HEK293 (cell line): ENCODE data around the gene GPATCH4.

Experiments
- EGR2 ChIP-seq: fragments of 450-650 bp; formaldehyde crosslinking; IDR thresholded peaks from 2 replicates; pipeline ENCODE4 v1.5.1; 2016; ENCODE audit warnings: low read depth, missing biosample characterization, missing genetic modification characterization
- GLI2 ChIP-seq: fragments of 450-650 bp; formaldehyde crosslinking; IDR thresholded peaks from 2 replicates; pipeline ENCODE4; 2017; ENCODE audit warnings: missing biosample characterization, missing genetic modification characterization, low read depth, borderline replicate concordance
- PRDM1 ChIP-seq: fragments of 450-650 bp; formaldehyde crosslinking; IDR thresholded peaks from 2 replicates; pipeline ENCODE4; 2016; ENCODE audit warnings: missing biosample characterization, missing genetic modification characterization
- REPIN1 ChIP-seq: fragments of 450-650 bp; formaldehyde crosslinking; IDR thresholded peaks from 2 replicates; pipeline ENCODE4 v1.5.1; 2017; ENCODE audit warnings: missing biosample characterization, missing genetic modification characterization, low read depth
- SCRT2 ChIP-seq: fragments of 450-650 bp; formaldehyde crosslinking; IDR thresholded peaks from 2 replicates; pipeline ENCODE4 v1.5.1; 2016; ENCODE audit warnings: missing biosample characterization, missing genetic modification characterization
- SP2 ChIP-seq: fragments of 450-650 bp; formaldehyde crosslinking; IDR thresholded peaks from 2 replicates; pipeline ENCODE4 v1.5.1; 2016; ENCODE audit warnings: missing biosample characterization, missing genetic modification characterization
- SP3 ChIP-seq: fragments of 450-650 bp; formaldehyde crosslinking; IDR thresholded peaks from 2 replicates; pipeline ENCODE4 v1.5.1; 2016; ENCODE audit warnings: missing biosample characterization, missing genetic modification characterization
- ZBTB7A ChIP-seq: fragments of 450-650 bp; formaldehyde crosslinking; IDR thresholded peaks from 2 replicates; pipeline ENCODE4 v1.5.1; 2016; ENCODE audit warnings: low read depth, missing biosample characterization, missing genetic modification characterization
- ZBTB8A ChIP-seq: fragments of 450-650 bp; formaldehyde crosslinking; IDR thresholded peaks from 2 replicates; pipeline ENCODE4 v1.5.1; 2016; ENCODE audit warnings: missing biosample characterization, missing genetic modification characterization
- ZIC2 ChIP-seq: fragments of 450-650 bp; formaldehyde crosslinking; IDR thresholded peaks from 2 replicates; pipeline ENCODE4 v1.5.1; 2016; ENCODE audit warnings: missing biosample characterization, missing genetic modification characterization
- ZNF112 ChIP-seq: fragments of 450-650 bp; formaldehyde crosslinking; IDR thresholded peaks from 2 replicates; pipeline ENCODE4 v1.5.0; 2017; ENCODE audit warnings: missing biosample characterization, missing genetic modification characterization
- ZNF121 ChIP-seq: fragments of 450-650 bp; formaldehyde crosslinking; IDR thresholded peaks from 2 replicates; pipeline ENCODE4 v1.5.1; 2016; ENCODE audit warnings: missing biosample characterization, missing genetic modification characterization
- ZNF146 ChIP-seq: fragments of 450-650 bp; formaldehyde crosslinking; IDR thresholded peaks from 2 replicates; pipeline ENCODE4 v1.5.1; 2016; ENCODE audit warnings: missing biosample characterization, missing genetic modification characterization
- ZNF155 ChIP-seq: fragments of 450-650 bp; formaldehyde crosslinking; IDR thresholded peaks from 2 replicates; pipeline ENCODE4 v1.5.1; 2016; ENCODE audit warnings: missing biosample characterization, missing genetic modification characterization
- ZNF16 ChIP-seq: fragments of 450-650 bp; formaldehyde crosslinking; IDR thresholded peaks from 2 replicates; pipeline ENCODE4 v1.5.1; 2016; ENCODE audit warnings: low read depth, missing biosample characterization, missing genetic modification characterization
- ZNF169 ChIP-seq: fragments of 450-650 bp; formaldehyde crosslinking; IDR thresholded peaks from 2 replicates; pipeline ENCODE4 v1.5.1; 2016; ENCODE audit warnings: missing biosample characterization, missing genetic modification characterization
- ZNF2 ChIP-seq: fragments of 450-650 bp; formaldehyde crosslinking; IDR thresholded peaks from 2 replicates; pipeline ENCODE4 v1.5.1; 2016; ENCODE audit warnings: missing biosample characterization, missing genetic modification characterization
- ZNF354C ChIP-seq: fragments of 450-650 bp; formaldehyde crosslinking; IDR thresholded peaks from 2 replicates; pipeline ENCODE4 v1.5.1; 2016; ENCODE audit warnings: missing biosample characterization, missing genetic modification characterization, low read depth, borderline replicate concordance
- ZNF366 ChIP-seq: fragments of 450-650 bp; formaldehyde crosslinking; conservative IDR thresholded peaks from 2 replicates; pipeline ENCODE4 v1.5.1; 2016; ENCODE audit warnings: missing biosample characterization, missing genetic modification characterization
- ZNF473 ChIP-seq: fragments of 450-650 bp; formaldehyde crosslinking; IDR thresholded peaks from 2 replicates; pipeline ENCODE4 v1.5.1; 2017; ENCODE audit warnings: missing biosample characterization, missing genetic modification characterization
- ZNF48 ChIP-seq: fragments of 450-650 bp; formaldehyde crosslinking; IDR thresholded peaks from 2 replicates; pipeline ENCODE4 v1.5.1; 2016; ENCODE audit warnings: missing biosample characterization, missing genetic modification characterization
- ZNF571 ChIP-seq: fragments of 450-650 bp; formaldehyde crosslinking; IDR thresholded peaks from 2 replicates; pipeline ENCODE4 v1.5.0; 2017; ENCODE audit warnings: missing biosample characterization, missing genetic modification characterization
- ZNF600 ChIP-seq: fragments of 450-650 bp; formaldehyde crosslinking; IDR thresholded peaks from 2 replicates; pipeline ENCODE4 v1.5.1; 2016; ENCODE audit warnings: missing biosample characterization, missing genetic modification characterization
- ZNF610 ChIP-seq: fragments of 450-650 bp; formaldehyde crosslinking; IDR thresholded peaks from 2 replicates; pipeline ENCODE4 v1.5.1; 2016; ENCODE audit warnings: missing biosample characterization, missing genetic modification characterization, borderline replicate concordance
- ZNF621 ChIP-seq: fragments of 450-650 bp; formaldehyde crosslinking; IDR thresholded peaks from 2 replicates; pipeline ENCODE4 v1.5.1; 2017; ENCODE audit warnings: missing biosample characterization, missing genetic modification characterization
- ZNF768 ChIP-seq: fragments of 450-650 bp; formaldehyde crosslinking; IDR thresholded peaks from 2 replicates; pipeline ENCODE4 v1.5.1; 2018; ENCODE audit warnings: missing biosample characterization, mild to moderate bottlenecking, missing genetic modification characterization
- ZNF777 ChIP-seq: fragments of 450-650 bp; formaldehyde crosslinking; IDR thresholded peaks from 2 replicates; pipeline ENCODE4 v1.5.1; 2017; ENCODE audit warnings: missing biosample characterization, missing genetic modification characterization, borderline replicate concordance
- ZXDB ChIP-seq: fragments of 450-650 bp; formaldehyde crosslinking; IDR thresholded peaks from 2 replicates; pipeline ENCODE4 v1.5.1; 2016; ENCODE audit warnings: missing biosample characterization, missing genetic modification characterization
- TF ChIP-seq, protein P1 (sequence below): fragments of 450-650 bp; formaldehyde crosslinking; IDR thresholded peaks from 2 replicates; pipeline ENCODE4 v1.5.1; 2017; ENCODE audit warnings: missing biosample characterization, missing genetic modification characterization
- TF ChIP-seq, protein P2 (sequence below): fragments of 450-650 bp; formaldehyde crosslinking; IDR thresholded peaks from 2 replicates; pipeline ENCODE4 v1.5.1; 2016; ENCODE audit warnings: missing biosample characterization, missing genetic modification characterization
- TF ChIP-seq, protein P3 (sequence below): fragments of 450-650 bp; formaldehyde crosslinking; IDR thresholded peaks from 2 replicates; pipeline ENCODE4 v1.5.1; 2017; ENCODE audit warnings: missing biosample characterization, mild to moderate bottlenecking, missing genetic modification characterization, moderate library complexity
- TF ChIP-seq, protein P4 (sequence below): fragments of 450-650 bp; formaldehyde crosslinking; IDR thresholded peaks from 2 replicates; pipeline ENCODE4 v1.5.1; 2016; ENCODE audit warnings: missing biosample characterization, missing genetic modification characterization
- TF ChIP-seq, protein P5 (sequence below): IDR thresholded peaks from 2 replicates; pipeline ENCODE4 v1.6.1; 2011; ENCODE audit warnings: mild to moderate bottlenecking, low read depth, low read length, borderline replicate concordance

Gene GPATCH4

DNA sequence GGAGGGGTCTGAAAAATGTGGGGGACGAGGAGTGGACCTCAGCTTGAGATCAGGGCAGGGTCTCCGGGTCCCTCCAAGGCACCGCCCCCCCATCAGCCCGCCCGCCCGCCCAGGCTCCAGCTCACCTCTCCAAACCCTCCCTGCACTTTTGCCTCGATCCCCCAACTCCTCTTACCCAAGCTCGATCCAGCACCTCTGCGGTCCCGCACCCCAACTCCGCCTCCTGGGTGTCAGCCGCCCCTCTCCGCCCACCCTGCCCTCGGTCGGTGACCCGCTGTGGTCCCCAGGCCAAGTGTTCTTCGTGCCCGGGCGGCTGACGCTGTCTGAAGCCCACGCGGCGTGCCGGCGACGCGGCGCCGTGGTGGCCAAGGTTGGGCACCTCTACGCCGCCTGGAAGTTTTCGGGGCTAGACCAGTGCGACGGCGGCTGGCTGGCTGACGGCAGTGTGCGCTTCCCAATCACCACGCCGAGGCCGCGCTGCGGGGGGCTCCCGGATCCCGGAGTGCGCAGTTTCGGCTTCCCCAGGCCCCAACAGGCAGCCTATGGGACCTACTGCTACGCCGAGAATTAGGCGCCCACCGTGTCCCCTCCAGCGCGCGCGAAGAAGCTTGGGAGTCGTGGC, 23.6 kb upstream of the GPATCH4 start (continued):
- no peak for TF ChIP-seq ZBTB7A
- TF ChIP-seq, protein P1, sequence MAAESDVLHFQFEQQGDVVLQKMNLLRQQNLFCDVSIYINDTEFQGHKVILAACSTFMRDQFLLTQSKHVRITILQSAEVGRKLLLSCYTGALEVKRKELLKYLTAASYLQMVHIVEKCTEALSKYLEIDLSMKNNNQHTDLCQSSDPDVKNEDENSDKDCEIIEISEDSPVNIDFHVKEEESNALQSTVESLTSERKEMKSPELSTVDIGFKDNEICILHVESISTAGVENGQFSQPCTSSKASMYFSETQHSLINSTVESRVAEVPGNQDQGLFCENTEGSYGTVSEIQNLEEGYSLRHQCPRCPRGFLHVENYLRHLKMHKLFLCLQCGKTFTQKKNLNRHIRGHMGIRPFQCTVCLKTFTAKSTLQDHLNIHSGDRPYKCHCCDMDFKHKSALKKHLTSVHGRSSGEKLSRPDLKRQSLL (tag by site-specific recombination), result no peak
- TF ChIP-seq SP3, result peak; percentile 43
- no peak for TF ChIP-seq ZNF121
- TF ChIP-seq ZNF354C (tag by site-specific recombination), result no peak
- TF ChIP-seq, protein P2, sequence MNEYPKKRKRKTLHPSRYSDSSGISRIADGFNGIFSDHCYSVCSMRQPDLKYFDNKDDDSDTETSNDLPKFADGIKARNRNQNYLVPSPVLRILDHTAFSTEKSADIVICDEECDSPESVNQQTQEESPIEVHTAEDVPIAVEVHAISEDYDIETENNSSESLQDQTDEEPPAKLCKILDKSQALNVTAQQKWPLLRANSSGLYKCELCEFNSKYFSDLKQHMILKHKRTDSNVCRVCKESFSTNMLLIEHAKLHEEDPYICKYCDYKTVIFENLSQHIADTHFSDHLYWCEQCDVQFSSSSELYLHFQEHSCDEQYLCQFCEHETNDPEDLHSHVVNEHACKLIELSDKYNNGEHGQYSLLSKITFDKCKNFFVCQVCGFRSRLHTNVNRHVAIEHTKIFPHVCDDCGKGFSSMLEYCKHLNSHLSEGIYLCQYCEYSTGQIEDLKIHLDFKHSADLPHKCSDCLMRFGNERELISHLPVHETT, result no peak
- TF ChIP-seq ZBTB8A, result no peak
- TF ChIP-seq SP2, result peak; percentile 9; the same call in 1 of the 2 replicates
- TF ChIP-seq ZNF366, result no peak
- TF ChIP-seq ZXDB (tag by site-specific recombination), result no peak
- peak; percentile 79; the same call in 1 of the 2 replicates for TF ChIP-seq ZNF777 (tag by site-specific recombination)
- no peak for TF ChIP-seq ZNF112 (tag by site-specific recombination)
- no peak for TF ChIP-seq ZNF473 (tag by site-specific recombination)
- TF ChIP-seq ZNF16 (tag by site-specific recombination), result no peak
- 0 out of 2 replicates have a peak, but pooled peaks have one; percentile 12 for TF ChIP-seq SCRT2 (tag by site-specific recombination)
- no peak for TF ChIP-seq ZNF155
- TF ChIP-seq ZNF2, result peak; percentile 23; the same call in 1 of the 2 replicates
- no peak for TF ChIP-seq ZNF146 (tag by site-specific recombination)
- TF ChIP-seq PRDM1 (tag by site-specific recombination), result no peak
- TF ChIP-seq, protein P3, sequence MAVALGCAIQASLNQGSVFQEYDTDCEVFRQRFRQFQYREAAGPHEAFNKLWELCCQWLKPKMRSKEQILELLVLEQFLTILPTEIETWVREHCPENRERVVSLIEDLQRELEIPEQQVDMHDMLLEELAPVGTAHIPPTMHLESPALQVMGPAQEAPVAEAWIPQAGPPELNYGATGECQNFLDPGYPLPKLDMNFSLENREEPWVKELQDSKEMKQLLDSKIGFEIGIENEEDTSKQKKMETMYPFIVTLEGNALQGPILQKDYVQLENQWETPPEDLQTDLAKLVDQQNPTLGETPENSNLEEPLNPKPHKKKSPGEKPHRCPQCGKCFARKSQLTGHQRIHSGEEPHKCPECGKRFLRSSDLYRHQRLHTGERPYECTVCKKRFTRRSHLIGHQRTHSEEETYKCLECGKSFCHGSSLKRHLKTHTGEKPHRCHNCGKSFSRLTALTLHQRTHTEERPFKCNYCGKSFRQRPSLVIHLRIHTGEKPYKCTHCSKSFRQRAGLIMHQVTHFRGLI (tag by site-specific recombination), result peak; percentile 91
- no peak for TF ChIP-seq ZNF600 (tag by site-specific recombination)
- TF ChIP-seq ZNF48, result no peak
- TF ChIP-seq ZIC2 (tag by site-specific recombination), result peak; percentile 92
- TF ChIP-seq ZNF768 (tag by site-specific recombination), result no peak
- TF ChIP-seq, protein P4, sequence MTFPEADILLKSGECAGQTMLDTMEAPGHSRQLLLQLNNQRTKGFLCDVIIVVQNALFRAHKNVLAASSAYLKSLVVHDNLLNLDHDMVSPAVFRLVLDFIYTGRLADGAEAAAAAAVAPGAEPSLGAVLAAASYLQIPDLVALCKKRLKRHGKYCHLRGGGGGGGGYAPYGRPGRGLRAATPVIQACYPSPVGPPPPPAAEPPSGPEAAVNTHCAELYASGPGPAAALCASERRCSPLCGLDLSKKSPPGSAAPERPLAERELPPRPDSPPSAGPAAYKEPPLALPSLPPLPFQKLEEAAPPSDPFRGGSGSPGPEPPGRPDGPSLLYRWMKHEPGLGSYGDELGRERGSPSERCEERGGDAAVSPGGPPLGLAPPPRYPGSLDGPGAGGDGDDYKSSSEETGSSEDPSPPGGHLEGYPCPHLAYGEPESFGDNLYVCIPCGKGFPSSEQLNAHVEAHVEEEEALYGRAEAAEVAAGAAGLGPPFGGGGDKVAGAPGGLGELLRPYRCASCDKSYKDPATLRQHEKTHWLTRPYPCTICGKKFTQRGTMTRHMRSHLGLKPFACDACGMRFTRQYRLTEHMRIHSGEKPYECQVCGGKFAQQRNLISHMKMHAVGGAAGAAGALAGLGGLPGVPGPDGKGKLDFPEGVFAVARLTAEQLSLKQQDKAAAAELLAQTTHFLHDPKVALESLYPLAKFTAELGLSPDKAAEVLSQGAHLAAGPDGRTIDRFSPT (tag by site-specific recombination), result peak; percentile 71; the same call in 1 of the 2 replicates
- TF ChIP-seq ZNF169 (tag by site-specific recombination), result no peak
- TF ChIP-seq ZNF621, result no peak
- peak; percentile 52; the same call in 1 of the 2 replicates for TF ChIP-seq EGR2 (tag by site-specific recombination)
- TF ChIP-seq, protein P5, sequence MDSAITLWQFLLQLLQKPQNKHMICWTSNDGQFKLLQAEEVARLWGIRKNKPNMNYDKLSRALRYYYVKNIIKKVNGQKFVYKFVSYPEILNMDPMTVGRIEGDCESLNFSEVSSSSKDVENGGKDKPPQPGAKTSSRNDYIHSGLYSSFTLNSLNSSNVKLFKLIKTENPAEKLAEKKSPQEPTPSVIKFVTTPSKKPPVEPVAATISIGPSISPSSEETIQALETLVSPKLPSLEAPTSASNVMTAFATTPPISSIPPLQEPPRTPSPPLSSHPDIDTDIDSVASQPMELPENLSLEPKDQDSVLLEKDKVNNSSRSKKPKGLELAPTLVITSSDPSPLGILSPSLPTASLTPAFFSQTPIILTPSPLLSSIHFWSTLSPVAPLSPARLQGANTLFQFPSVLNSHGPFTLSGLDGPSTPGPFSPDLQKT, result no peak
- TF ChIP-seq REPIN1, result no peak
- TF ChIP-seq GLI2 (tag by site-specific recombination), result no peak
- TF ChIP-seq ZNF610 (tag by site-specific recombination), result no peak
- TF ChIP-seq ZNF571, result no peak
